Neural crest cell (in vitro differentiated cells): Measurements from ENCODE around the gene TBC1D9B. TPM values are rescaled to one million over a fixed set of nuclear protein-coding genes. Genes with fewer than 3 reads are reported as not detected.

ENCODE experiments used
- DNase-seq: peaks from one replicate; pipeline ENCODE4 v3.0.0; 2021; ENCODE audit warnings: low read depth, mixed read lengths, low spot score
- H3K27ac Mint-ChIP-seq: one replicate; pipeline ENCODE4 v1.8.0; 2021; ENCODE audit warnings: mild to moderate bottlenecking, mixed read lengths; ENCODE audit not compliant: unreplicated experiment
- H3K27me3 Mint-ChIP-seq: 2 replicates; pipeline ENCODE4 v1.8.0; 2021; ENCODE audit warnings: low read depth, mild to moderate bottlenecking, mixed read lengths
- H3K36me3 Mint-ChIP-seq: 2 replicates; pipeline ENCODE4 v1.8.0; 2021; ENCODE audit warnings: low read depth, mild to moderate bottlenecking, mixed read lengths
- H3K4me1 Mint-ChIP-seq: 2 replicates; pipeline ENCODE4 v1.8.0; 2021; ENCODE audit warnings: mixed read lengths
- H3K4me3 Mint-ChIP-seq: one replicate; pipeline ENCODE4 v1.8.0; 2021; ENCODE audit warnings: mild to moderate bottlenecking, mixed read lengths
- H3K9me3 Mint-ChIP-seq: 2 replicates; pipeline ENCODE4 v1.8.0; 2021; ENCODE audit warnings: mixed read lengths
- CTCF ChIP-seq: fragments of 200-600 bp; sonication (generic); conservative IDR thresholded peaks from 2 replicates; pipeline ENCODE4 v1.5.0; 2021; ENCODE audit warnings: antibody characterized with exemption, mild to moderate bottlenecking
- total RNA-seq: library from RNA; stranded (reverse); gene quantifications from 2 replicates; pipeline ENCODE4 v1.2.1, GENCODE V29; 2021

TBC1D9B gene
- total RNA-seq, 1 donor from 2014 or later = 107 TPM

GRCh38 chr5:179895861-179896260 is 11.8 kb downstream of the TBC1D9B start:
- H3K36me3 Mint-ChIP-seq = peaks cover 8% of the 10 kb centered on the region
- no peak overlapping the region for H3K27ac Mint-ChIP-seq
- no peak overlapping the region for H3K4me3 Mint-ChIP-seq
- DNase-seq = no peak
- no peaks in the 10 kb centered on the region for H3K27me3 Mint-ChIP-seq
- H3K4me1 Mint-ChIP-seq = no peaks in the 10 kb centered on the region
- no peak for TF ChIP-seq CTCF
- H3K9me3 Mint-ChIP-seq = no peaks in the 10 kb centered on the region

GRCh38 chr5:179893958-179894895 is 13.5 kb downstream of the TBC1D9B start:
- Mint-ChIP-seq H3K36me3 (peaks cover 8% of the 10 kb centered on the region), H3K27me3 (no peaks in the 10 kb centered on the region), H3K4me3 (no peak overlapping the region), H3K27ac (no peak overlapping the region), H3K9me3 (no peaks in the 10 kb centered on the region), H3K4me1 (no peaks in the 10 kb centered on the region)
- TF ChIP-seq CTCF = no peak
- no peak for DNase-seq

- Mint-ChIP-seq H3K4me3 (no peak overlapping the region), H3K27ac (no peak overlapping the region), H3K27me3 (no peaks in the 10 kb centered on the region), H3K4me1 (no peaks in the 10 kb centered on the region), H3K9me3 (no peaks in the 10 kb centered on the region), H3K36me3 (peaks cover 3% of the 10 kb centered on the region)
- no peak for TF ChIP-seq CTCF
- DNase-seq = no peak
These were observed 14.4 kb downstream of the TBC1D9B start for GRCh38 chr5:179893076-179893957.

- H3K9me3 Mint-ChIP-seq = no peaks in the 10 kb centered on the region
- no peak overlapping the region for H3K27ac Mint-ChIP-seq
- no peak for DNase-seq
- no peaks in the 10 kb centered on the region for H3K27me3 Mint-ChIP-seq
- peaks cover 7% of the 10 kb centered on the region for H3K36me3 Mint-ChIP-seq
- no peaks in the 10 kb centered on the region for H3K4me1 Mint-ChIP-seq
- no peak for TF ChIP-seq CTCF
- no peak overlapping the region for H3K4me3 Mint-ChIP-seq
These were observed 15.4 kb downstream of the TBC1D9B start for GRCh38 chr5:179892255-179892654.

GRCh38 chr5:179890751-179891682 is 16.7 kb downstream of the TBC1D9B start:
- Mint-ChIP-seq H3K36me3 (peaks cover 17% of the 10 kb centered on the region), H3K4me3 (no peak overlapping the region), H3K4me1 (no peaks in the 10 kb centered on the region), H3K9me3 (peaks cover 1% of the 10 kb centered on the region), H3K27me3 (no peaks in the 10 kb centered on the region), H3K27ac (no peak overlapping the region)
- no peak for DNase-seq
- no peak for TF ChIP-seq CTCF
